Kidney (tissue), 14 donors: ENCODE measurements around the gene PRPF4. TPM values are rescaled to one million over a fixed set of nuclear protein-coding genes. Genes with fewer than 3 reads are reported as not detected.

ENCODE experiments used
- DNase-seq, 5 donors: peaks; one replicate each; pipeline ENCODE4 v3.0.0-alpha.2; 2013 to 2020
- FAIRE-seq: peaks from 2 replicates; lab custom pipeline; 2012; peaks lifted over from hg19 to GRCh38; lab: Jason Lieb, UNC
- H3K27ac ChIP-seq, 2 donors: one replicate each; pipeline ENCODE4 v1.7.0; 2013; ENCODE audit warnings: low read depth in 2 of 2, low read length in 2 of 2, inconsistent platforms in 1 of 2
- H3K27me3 ChIP-seq: one replicate; pipeline ENCODE4 v1.7.1; 2013; ENCODE audit warnings: low read length, inconsistent platforms; ENCODE audit not compliant: control insufficient read depth, insufficient read depth
- H3K36me3 ChIP-seq, 3 donors: one replicate each; pipeline versions ENCODE4 v1.7.0 to v1.7.1; 2013; ENCODE audit warnings: low read length in 3 of 3, control low read depth in 1 of 3, inconsistent platforms in 1 of 3; ENCODE audit not compliant: insufficient read depth in 3 of 3, control insufficient read depth in 2 of 3
- H3K4me1 ChIP-seq, 3 donors: one replicate each; pipeline versions ENCODE4 v1.7.0 to v1.7.1; 2013; ENCODE audit warnings: low read length in 3 of 3, inconsistent platforms in 1 of 3, low read depth in 1 of 3; ENCODE audit not compliant: control insufficient read depth in 2 of 3, insufficient read depth in 2 of 3
- H3K4me3 ChIP-seq, 3 donors: one replicate each; pipeline versions ENCODE4 v1.7.0 to v1.8.1; 2013; ENCODE audit warnings: low read length in 3 of 3, control low read depth in 1 of 3, inconsistent platforms in 1 of 3
- H3K9ac ChIP-seq, 3 donors: one replicate each; pipeline versions ENCODE4 v1.7.0 to v1.7.1; 2013; ENCODE audit warnings: low read length in 3 of 3, control low read depth in 1 of 3, inconsistent platforms in 1 of 3
- H3K9me3 ChIP-seq, 3 donors: one replicate each; pipeline versions ENCODE4 v1.7.0 to v1.7.1; 2013; ENCODE audit warnings: low read length in 3 of 3, control low read depth in 1 of 3, inconsistent platforms in 1 of 3; ENCODE audit not compliant: control insufficient read depth in 2 of 3, insufficient read depth in 1 of 3
- intact Hi-C: fragments of 100-400 bp; cut with DNase I; formaldehyde crosslinking; loops from one replicate; pipeline ENCODE4 v1.11.1; 2022
- polyA plus RNA-seq: library from polyadenylated mRNA; stranded (reverse); fragments of 350-450 nt; fragmentation: Illumina TruSeq; extraction: RNeasy Lipid Tissue Mini Kit (QIAGEN cat#74804); gene quantifications from one replicate; pipeline ENCODE4 v1.2.3, GENCODE V29; 2014; ENCODE audit warnings: low read depth, low replicate concordance; ENCODE audit not compliant: insufficient read depth
- total RNA-seq: library from RNA; stranded (reverse); fragmentation: NEBNext Ultra II Directional; extraction: Animal tissue kit (Norgen Biotek cat#: 25700); gene quantifications from one replicate; pipeline ENCODE4 v1.2.1, GENCODE V29; 2021
- TF ChIP-seq, protein P1 (sequence below): IDR thresholded peaks from 3 replicates; pipeline ENCODE4 v1.5.1; 2012; ENCODE audit warnings: mild to moderate bottlenecking, moderate library complexity, borderline replicate concordance; ENCODE audit not compliant: insufficient read depth; ENCODE audit errors: extremely low read depth
- donor health status: control.
- donor health status: control.
- donor health status: control.
- donor health status: control.
- donor health status: control.
- donor health status: DM: yes; HTN: yes; CAD: no.
- donor health status: Normal renal cell carcinoma (clear cell type).

The PRPF4 gene
- total and polyA plus RNA-seq, 2 donors from 2014 or later, result 12.8 to 20.0 TPM

DNA sequence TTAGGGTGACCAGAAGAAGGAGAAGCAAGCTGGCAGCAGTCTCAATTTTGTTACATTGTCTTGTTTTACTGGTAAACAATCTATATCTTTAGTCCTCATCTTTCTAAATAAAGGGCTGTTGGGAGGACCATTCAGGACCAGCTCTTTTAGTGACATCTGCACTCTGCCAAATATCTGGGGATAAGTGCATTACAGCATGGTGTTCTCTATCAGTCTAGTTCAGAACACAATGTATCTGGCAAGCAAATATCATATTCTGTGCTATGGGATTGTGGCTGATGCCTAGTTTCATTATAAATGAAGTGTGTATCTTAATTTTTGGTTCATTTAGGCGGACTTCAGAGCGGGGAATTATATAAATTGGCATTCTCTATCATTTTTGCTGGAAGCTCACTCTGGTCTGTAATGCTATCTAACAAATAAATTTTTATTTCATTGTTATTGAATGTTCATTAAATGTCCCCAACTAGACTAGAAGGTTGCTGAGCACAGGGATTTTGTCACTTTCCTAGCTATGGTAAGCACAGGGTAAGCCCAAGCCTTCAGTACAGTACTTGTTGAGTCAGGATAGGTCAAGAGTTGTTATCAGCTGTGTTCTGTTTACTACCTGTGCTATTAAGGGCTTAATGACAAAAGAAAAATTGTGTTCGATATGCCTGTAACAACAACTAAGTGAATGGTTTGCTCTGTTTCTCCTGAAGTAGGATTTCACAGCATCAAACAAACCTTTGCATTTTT is 52.8 kb downstream of the PRPF4 start:
- TF ChIP-seq, protein P1, sequence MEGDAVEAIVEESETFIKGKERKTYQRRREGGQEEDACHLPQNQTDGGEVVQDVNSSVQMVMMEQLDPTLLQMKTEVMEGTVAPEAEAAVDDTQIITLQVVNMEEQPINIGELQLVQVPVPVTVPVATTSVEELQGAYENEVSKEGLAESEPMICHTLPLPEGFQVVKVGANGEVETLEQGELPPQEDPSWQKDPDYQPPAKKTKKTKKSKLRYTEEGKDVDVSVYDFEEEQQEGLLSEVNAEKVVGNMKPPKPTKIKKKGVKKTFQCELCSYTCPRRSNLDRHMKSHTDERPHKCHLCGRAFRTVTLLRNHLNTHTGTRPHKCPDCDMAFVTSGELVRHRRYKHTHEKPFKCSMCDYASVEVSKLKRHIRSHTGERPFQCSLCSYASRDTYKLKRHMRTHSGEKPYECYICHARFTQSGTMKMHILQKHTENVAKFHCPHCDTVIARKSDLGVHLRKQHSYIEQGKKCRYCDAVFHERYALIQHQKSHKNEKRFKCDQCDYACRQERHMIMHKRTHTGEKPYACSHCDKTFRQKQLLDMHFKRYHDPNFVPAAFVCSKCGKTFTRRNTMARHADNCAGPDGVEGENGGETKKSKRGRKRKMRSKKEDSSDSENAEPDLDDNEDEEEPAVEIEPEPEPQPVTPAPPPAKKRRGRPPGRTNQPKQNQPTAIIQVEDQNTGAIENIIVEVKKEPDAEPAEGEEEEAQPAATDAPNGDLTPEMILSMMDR, result no peak
- no peak for DNase-seq
- no peaks in the 10 kb centered on the region for H3K27me3 ChIP-seq
- FAIRE-seq, result no peak
- no peaks in the 10 kb centered on the region for H3K9me3 ChIP-seq
- intact Hi-C loops, result no loop called here
- no peak overlapping the region for H3K4me3 ChIP-seq
- H3K36me3 ChIP-seq, result peaks cover 0 to 4% (median 2%) of the 10 kb centered on the region in 3 donors
- H3K27ac ChIP-seq, result no peak overlapping the region
- H3K4me1 ChIP-seq, result no peaks in the 10 kb centered on the region
- H3K9ac ChIP-seq, result no peak overlapping the region

DNA sequence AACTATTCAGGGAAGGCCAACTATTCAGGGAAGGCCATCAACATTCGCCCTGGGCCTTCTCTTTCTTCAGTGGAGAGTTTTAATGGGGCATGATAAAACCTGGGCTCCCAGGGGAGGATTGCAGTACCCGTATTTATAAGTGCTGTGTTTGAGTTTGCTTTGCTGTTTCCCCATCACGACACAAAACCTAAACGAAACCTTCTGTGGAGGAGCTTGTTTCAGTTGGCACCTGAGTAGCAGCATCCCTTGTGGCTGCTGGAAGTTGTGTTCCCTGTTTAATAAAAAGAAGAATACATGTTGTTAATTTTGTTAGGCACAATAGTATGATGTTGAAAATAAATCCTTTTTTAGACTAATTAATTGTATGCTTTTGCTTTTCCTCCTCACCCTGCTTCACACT is 56.3 kb downstream of the PRPF4 start:
- H3K4me1 ChIP-seq, result no peaks in the 10 kb centered on the region
- H3K9me3 ChIP-seq, result no peaks in the 10 kb centered on the region
- H3K27ac ChIP-seq, result no peak overlapping the region
- no peak overlapping the region for H3K9ac ChIP-seq
- TF ChIP-seq, protein P1, result no peak
- intact Hi-C loops, result no loop called here
- peaks cover 0 to 4% (median 2%) of the 10 kb centered on the region in 3 donors for H3K36me3 ChIP-seq
- no peak for FAIRE-seq
- no peak for DNase-seq
- no peak overlapping the region for H3K4me3 ChIP-seq
- H3K27me3 ChIP-seq, result no peaks in the 10 kb centered on the region

DNA sequence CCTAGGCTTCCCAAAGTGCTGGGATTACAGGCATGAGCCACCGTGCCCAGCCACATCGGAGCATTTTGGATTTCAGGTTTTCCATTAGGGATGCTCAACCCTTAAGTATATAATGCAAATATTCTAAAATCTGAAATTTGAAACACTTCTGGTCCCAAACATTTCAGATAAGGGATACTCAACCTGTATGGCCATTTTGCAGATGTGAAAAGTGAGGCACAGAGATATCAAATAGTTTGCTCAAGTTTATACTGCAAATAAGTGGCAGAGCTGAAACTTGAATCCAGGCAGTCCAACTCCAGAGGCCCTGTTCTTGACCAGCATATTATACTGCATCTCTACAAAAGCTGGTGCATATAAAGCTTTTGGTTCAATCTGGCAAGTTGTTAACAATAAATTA is 62.3 kb downstream of the PRPF4 start:
- H3K27me3 ChIP-seq, result no peaks in the 10 kb centered on the region
- DNase-seq, result no peak
- H3K36me3 ChIP-seq, result no peaks in the 10 kb centered on the region
- no peak for FAIRE-seq
- no peak overlapping the region for H3K9ac ChIP-seq
- TF ChIP-seq, protein P1, result no peak
- intact Hi-C loops, result no loop called here
- H3K27ac ChIP-seq, result no peak overlapping the region
- H3K4me3 ChIP-seq, result no peak overlapping the region
- peaks cover 0 to 4% (median 0%) of the 10 kb centered on the region in 3 donors for H3K4me1 ChIP-seq
- no peaks in the 10 kb centered on the region for H3K9me3 ChIP-seq
